Muscle of back (tissue), 11 donors: ENCODE results near the gene SIK3. TPM values are rescaled to one million over a fixed set of nuclear protein-coding genes. Genes with fewer than 3 reads are reported as not detected.
"Not testable (repeated sequence)": the region's sequence is repeated elsewhere in the genome, so short reads cannot be mapped to it uniquely, and the experiment has no call there.

Source experiments
- DNase-seq, 3 donors: peaks; one replicate each; pipeline versions ENCODE4 v3.0.0 to v3.0.0-alpha.2; 2013
- polyA plus RNA-seq, 10 donors: library from polyadenylated mRNA; unstranded; fragments of 120-200 nt; gene quantifications; one replicate each; pipeline ENCODE4 v1.2.1, GENCODE V29; 2013; ENCODE audit not compliant: insufficient read length in 10 of 10

The SIK3 gene
- polyA plus RNA-seq, 10 donors: 28.3 to 42.5 (median 33.2) TPM

DNA sequence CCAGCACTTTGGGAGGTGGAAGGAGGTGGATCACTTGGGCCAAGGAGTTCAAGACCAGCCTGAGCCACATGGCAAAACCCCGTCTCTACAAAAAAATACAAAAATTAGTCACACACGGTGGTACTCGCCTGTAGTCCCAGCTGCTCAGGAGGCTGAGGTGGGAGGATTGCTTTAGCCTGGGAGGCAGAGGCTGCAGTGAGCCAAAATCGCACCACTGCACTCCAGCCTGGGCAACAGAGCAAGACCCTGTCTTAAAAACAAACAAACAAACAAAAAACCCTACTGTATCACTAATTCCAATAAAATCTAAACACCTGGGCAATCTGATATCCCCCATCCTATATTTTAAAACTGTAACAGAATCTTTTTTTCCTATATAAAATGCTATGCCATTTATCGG lies 51.6 kb downstream of the SIK3 start:
- DNase-seq: not testable (repeated sequence)

DNA sequence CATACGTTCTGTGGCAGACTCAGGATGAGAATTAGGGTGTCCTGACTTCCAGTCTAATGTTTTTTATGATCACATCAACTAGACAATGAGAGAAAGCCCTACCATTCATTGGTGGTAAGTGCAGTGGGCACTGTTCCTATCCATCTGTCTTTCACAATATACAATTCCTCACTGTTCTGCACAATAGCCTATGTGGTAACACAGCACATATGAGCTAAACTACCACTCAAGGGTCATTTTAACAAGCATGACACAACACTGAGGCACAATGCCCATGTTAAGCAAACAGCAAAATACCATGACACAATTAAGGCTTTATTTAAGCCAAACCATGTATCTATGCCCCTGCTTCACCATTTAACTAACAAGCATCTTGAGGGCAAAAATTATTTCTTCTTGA lies 52.3 kb downstream of the SIK3 start:
- DNase-seq: no peak

DNA sequence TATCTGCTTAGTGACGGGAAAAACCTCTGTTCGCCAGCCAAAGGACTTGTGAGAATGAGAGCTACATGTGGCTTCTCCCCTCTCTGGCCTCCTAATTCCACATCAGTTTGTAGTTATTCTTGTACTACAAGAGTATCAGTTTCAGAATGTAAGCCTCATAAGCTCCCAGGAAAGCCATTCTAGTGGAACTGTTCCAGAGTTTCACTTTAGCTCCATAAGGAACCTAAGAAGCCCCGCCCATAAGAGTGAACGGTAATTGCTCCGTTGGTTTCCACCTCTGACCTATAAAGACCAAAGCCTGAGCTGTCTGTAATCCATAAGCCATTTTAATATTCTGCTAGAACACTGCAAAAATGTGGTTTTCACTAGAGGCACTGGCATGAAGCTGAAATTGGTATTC lies 53.0 kb downstream of the SIK3 start:
- peak; percentile 51 to 72 (median 67) for DNase-seq

- no peak for DNase-seq
Measured at GRCh38 chr11:117044287-117045035, 53.8 kb downstream of the SIK3 start.

DNA sequence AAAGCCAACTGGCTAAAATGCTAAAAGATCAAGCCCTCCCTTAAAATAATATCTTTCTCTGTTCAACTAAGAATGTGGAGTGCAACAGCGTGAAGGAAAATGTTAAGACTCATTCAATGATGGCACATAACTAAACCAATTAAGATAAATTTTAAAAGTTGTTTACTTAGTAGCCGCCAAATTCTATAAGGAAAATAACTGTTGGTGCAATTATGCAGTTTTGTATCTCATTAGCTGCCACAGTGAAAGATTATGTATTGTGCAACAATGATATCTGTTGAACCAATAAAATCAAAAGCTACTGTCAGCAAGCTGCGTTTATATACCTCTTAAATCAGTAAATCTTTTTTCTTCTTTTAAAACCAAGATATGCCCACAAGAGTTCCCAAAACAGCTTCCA lies 55.5 kb downstream of the SIK3 start:
- no peak for DNase-seq

- DNase-seq: no peak
Measured at GRCh38 chr11:117039900-117040299, 58.3 kb downstream of the SIK3 start.

DNA sequence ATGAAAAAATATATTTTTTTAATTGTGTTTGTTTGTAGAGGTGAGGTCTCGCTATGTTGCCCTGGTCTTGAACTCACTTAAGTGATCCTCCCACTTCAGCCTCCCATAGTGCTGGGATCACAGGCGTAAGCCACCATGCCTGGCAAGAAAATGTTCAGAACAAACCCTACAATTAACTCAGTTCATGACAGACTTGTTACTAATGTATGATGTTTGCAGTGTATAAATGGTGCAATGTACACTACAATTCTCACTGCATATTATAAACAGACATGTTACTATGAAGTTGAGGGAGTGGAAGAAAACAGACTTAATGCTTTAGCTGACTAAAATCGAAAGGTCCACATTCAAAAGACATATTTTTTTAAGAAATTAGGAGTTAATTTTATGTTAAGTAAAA lies 59.0 kb downstream of the SIK3 start:
- DNase-seq: no peak

DNA sequence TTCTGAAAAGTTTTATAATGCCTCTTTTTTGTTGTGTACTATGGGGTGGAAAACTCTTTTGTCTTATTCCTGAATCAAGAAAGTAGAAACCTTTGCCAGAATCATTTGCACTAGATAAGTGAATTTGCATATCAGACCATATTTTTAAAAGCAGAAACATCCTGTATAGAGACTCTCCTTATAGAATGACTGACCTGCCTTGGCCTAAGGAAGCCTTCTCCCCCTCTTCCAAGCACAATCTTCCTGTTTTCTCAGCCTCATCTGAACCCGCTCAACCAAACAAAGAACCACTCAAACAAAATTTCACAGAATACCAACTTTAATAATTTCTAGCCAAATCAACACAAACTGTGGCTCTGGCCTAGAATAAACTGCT lies 60.3 kb downstream of the SIK3 start:
- no peak for DNase-seq

GRCh38 chr11:117037279-117037974 lies 60.8 kb downstream of the SIK3 start:
- DNase-seq: no peak

DNA sequence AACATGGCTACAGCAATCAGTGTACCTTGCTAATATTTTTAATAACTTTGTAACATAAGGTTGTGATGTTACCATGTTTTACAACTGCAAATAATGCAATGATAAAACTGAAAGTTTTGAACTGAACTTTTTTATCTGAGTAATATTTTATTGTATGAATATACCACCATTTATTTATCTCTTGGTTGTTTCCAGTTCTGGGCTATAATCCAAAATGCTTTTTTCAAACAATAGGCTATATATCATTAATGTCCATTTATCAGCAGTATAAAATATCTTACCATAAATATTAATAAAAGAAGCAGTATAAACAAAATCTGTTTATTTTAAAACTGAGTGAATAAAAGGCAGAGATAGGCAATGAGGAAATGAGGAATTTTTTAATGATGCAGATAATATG lies 63.3 kb downstream of the SIK3 start:
- DNase-seq: no peak

GRCh38 chr11:117026593-117027330 lies 71.5 kb downstream of the SIK3 start:
- no peak for DNase-seq

GRCh38 chr11:117023707-117024106 lies 74.5 kb downstream of the SIK3 start:
- not testable (repeated sequence) for DNase-seq

DNA sequence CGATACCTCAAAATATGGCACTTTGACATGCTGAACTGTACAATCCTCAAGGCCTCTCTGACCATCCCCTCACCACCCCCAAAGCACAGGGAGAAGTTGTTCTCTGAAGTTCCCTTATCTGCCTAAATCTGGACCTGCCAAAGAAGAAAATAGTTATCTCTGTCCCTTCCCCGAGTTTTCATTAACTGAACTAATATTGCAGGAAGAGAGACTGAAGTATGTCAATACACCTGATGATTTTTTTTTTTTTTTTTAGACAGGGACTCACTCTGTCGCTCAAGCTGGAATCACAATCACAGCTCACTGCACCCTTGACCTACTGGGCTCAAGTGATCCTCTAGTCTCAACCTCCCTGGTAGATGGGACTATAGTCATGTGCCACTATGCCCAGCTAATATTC lies 75.0 kb downstream of the SIK3 start:
- no peak for DNase-seq

DNA sequence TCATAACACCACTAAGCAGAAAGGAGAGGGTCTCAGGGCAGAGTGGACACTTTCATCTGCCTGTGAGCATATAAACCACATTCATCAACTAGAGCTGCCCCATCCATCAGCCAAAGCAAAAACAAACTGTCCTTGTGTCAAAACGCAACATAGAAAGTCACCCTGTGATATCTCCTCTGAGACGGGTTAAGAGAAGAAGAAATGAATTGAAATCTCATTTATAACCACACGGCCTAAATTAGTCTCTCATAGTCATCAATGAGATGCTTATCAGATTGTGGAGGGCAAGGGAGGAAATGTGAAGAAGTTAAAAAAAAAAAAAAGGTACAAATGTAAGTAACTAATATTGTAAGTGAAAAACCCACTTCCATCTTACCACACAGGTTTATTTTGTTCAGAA lies 75.7 kb downstream of the SIK3 start:
- DNase-seq: no peak

DNA sequence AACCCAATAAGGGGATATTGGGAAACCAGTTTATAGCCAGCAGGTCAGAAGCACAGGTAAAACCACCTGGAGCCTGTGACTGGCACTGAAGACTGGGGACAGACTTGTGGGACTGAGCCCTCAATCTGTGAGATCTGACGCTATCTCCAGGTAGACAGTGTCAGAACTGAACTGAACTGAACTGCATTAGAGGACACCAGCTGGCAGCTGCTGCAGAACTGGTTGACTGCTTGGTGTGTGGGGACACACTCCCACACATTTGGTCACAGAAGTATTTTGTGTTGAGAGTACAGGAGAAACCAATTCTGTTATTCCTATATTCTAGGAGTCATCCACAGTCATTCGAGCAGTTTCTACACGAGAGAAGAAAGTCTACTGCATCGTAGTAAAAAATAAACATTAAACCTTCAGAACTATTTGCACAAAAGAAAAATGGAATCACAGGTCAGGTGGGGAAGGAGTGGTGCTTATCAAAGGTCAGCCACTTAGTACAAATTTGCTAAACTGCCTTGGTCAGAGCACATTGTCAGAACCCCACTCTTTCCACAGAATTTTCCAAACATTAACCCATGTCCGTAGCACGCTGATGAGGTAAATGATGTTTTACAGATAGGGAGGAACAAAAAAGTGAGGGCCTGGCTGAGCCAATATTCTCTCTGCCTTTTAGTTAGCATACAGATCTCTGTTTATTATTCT lies 77.2 kb downstream of the SIK3 start:
- no peak for DNase-seq

GRCh38 chr11:117020287-117020686 lies 77.9 kb downstream of the SIK3 start:
- DNase-seq: no peak

DNA sequence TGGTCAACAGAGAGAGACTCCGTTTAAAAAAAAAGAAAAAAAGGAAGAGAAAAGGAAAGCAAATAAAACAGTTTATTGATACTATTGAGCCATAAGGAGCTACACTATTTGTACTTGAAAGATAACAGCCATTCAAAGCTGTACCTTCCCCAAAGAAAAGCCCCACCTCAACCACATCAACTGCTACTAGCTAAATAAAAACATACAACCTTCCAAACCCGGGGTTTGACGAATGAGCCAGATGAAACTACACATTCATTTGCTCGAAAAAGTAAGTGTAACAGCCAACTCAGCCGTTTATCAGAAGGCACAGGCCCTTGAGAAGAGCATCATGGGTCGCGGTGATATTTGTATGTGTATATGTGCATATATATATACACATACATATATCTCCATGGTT lies 78.4 kb downstream of the SIK3 start:
- no peak for DNase-seq

DNA sequence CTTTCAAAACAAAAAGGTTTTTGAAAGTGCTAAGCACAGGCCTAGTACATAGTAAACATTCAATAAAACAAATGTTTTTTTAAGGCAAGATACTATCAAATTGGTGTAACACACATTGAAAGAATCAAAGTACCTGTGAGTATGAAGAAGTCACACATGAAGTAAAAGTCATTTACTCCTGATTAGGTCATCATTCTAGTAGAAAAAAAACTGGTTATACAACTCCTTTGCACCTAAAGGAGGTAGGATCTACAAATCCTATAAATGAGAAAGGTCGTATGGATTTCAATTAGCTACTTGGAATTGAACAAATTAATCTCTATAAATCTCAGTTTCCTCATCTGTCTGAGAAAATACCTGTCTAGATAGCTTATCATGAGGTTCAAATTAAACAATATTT lies 80.8 kb downstream of the SIK3 start:
- no peak for DNase-seq

DNA sequence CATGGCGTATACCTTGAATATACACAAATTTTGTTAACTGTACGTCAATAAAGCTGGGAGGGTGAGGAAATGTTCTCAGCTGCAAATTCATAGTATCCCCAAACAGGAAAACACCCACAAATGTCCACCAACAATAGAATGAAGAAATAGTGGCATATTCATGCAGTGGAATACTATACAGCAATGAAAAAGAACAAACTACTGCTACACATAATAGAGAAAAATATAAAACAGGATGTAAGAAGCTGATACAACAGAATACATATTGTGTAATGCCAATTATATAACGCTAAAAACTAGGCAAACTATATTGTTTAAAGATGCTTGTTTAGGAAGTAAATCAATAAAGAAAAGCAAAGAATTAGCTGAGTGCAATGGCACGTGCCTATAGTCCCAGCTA lies 81.5 kb downstream of the SIK3 start:
- no peak for DNase-seq

- DNase-seq: no peak
Measured at GRCh38 chr11:117016246-117016645, 82.0 kb downstream of the SIK3 start.

GRCh38 chr11:117011541-117011898 lies 86.7 kb downstream of the SIK3 start:
- no peak for DNase-seq

DNA sequence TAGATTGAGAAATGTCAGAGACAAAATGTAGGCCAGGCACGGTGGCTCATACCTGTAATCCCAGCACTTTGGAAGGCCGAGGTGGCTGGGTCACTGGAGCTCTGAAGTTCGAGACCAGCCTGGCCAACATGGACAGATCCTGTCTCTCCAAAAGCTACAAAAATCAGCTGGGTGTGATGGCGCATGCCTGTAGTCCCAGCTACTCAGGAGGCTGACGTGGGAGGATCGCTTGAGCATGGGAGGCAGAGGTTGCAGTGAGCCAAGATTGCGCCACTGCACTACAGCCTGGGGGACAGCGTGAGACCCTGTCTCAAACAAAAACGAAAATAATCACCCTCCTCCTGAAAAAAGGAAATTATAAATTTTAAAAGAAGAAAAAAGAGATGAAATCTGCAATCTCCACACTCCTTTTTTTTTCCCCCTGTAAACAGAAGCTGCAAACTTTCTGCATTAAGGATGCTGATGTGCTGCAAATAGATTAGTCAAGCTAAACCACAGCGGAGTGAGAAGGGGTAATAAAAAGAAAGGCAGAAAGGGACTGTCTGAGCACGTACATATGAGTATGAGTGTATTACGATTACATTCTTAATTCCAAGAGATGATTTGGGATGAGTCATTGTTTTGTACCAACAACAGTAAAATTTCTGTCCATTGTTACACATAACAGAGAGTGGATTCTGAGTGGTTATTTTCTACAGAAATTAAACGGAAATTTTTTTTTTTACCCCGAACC lies 87.3 kb downstream of the SIK3 start:
- peak in 1 of 3 donors; percentile 85 for DNase-seq
